NCI-H146 (cell line): ENCODE measurements around the gene CSK.
A peak's percentile ranks its signal among the peaks of the same experiment; 100 is the strongest.
"Not testable (repeated sequence)": the region's sequence is repeated elsewhere in the genome, so short reads cannot be mapped to it uniquely, and the experiment has no call there.

Experiments
- DNase-seq: peaks from one replicate; lab custom pipeline; 2025; lab: John Stamatoyannopoulos, UW

CSK gene

DNA sequence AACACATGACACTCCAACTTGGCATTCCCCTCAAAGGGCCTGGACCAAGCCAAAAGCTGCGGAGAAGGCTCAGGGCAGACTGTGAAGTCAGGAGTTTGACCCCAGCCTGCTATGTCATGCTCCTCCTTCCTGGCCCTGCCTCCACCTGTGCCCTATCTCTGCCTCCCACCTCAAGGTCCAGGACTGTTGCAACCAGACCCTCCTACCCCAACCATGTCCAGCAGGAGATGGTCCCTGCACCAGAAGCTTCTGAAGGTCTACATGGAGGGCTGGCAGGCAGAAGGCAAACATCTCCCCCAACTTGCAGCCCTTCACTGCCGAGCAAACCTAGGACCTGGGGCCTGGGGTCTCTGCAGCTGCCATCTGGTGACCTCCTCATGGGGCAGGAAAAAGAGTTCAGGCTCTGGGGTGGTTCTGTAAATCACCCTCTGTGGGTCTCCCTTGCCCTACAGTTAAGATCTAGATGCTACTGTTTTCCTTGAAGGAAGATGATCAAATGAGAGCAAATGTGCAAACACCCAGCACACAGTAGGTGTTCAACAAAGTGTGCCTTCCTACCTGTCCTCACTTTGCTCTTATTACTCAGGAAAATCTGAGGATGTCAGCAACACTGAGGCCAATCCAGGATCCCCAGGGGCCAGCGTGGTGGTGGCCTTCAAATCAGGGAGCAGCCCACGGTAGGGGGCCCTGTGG lies 11.5 kb upstream of the CSK start:
- DNase-seq, result no peak

DNA sequence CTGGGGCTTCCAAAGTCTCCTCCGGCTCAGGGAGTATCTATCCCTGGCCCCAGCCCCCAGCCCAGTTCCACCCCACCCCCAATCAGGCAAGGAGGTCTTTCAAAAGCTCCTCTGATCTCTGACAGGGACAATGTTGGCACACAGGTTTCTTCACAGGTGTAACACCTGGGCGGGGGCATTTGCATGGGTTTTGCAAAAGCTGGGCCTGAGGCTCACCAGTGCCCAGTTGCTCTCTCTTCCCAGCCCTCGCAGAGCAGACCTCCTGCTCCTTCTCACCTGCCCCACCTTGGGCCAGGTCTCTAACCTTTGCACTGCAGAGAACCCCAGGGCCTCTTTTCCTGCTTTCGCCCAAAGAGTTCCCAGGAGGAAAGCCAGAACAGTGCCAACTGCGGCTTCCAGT lies 8.6 kb upstream of the CSK start:
- no peak for DNase-seq

DNA sequence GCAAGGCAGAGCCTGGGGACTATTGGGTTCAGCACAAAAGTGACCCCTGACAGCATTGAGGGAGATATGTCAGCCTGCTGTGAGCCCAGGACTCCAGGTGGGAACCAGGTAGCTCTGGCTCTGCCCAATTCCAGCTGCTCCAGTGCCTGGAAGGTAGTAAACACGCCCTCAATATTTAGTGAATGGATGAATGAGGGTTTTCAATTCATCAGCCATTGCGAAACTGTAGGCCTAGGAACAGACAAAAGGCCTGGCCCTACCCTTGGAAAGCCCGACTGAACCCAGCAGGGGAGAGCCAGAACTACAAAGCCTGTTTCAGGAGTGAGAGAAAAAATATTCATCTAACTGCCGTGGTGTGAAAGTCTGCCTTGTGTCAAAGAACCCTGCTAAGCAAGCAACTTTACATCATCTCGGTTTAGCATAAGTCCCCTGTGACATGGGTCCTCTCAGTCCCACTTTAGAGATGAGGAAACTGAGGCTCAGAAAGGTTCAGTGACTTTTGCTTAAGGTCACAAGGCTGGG lies 8.1 kb upstream of the CSK start:
- DNase-seq, result peak; percentile 67

DNA sequence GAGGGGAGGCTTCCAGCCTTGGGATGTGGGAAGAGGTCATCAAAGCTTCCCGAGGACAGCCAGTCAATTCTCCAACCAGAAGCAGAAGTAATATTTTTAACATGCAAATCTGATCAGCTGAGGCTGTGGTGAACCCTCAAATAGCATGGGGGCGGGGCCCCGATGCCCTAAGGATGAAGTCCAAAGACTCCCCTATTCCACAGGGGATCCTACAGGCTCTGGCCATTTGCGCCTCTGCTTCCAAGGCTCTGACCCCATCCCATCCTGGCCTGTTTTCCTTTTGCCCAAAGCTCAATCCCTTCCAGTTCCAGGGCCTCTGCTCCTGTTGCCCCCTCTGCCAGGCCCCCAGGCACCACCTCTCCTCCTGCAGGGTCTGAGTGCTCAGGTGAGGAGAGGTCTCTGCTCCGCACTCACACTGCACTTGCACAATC lies 6.7 kb upstream of the CSK start:
- no peak for DNase-seq

DNA sequence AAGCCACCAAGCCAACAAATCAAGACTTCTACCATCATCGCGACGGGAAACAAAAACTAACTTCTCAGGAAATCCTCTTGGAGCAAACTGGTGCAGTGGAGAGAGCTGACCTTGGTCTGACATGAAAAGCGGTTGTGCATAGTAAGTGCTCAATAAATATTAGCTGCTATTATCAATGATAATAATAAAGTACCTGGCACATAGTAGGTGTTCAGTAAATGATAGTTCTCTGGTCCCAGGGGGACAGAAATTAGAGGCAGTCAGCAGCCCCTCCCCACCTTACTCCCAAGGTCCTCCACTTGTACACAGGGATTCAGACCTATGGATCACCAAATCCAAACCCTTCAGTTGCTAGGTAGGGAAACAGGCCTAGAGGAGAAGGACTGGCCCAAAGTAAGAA lies 6.0 kb upstream of the CSK start:
- no peak for DNase-seq

DNA sequence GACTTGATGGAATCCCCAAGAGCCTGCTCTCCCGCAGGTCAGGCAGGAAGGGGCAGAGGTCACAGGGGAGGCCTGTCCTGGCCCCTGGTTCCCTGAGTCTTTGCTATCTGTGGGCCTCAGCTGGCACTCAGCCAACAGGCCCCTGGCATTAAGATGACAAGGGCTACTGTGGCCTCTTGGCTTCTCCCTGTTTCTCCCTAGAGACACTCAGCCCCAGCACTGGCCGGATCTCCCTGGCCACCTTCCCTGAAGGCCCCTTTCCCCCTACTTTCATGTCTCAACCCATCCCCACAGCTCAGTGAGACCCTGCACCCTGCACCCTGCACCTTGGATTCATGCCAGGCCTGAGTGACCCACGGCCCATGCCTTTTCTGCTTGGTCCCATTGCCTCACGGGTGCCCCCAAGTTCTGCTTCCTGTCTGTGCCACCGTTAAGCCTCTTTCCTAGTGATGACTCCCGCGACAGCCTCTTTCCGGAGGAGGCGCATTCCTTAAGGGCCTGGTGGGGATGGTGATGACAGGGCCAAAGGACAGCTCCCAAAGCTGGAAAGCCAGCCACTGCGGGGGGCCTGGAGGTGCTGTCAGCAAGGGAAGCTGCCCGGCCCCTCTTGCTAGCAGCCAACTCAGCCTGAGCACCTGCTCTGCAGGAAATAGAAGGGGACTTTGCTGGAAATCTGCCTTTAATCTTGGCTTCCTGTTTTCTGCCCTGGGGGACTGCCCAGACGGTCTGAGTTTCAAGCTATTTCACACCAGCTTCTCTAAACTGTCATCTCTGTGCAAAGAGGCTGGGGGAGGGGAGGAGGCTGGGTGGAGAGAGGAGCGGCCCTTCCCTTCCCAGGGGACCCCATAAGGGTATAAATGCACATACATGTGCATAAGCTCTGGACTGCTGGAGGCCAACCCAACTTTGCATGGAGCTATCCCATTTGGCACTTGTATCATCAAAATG lies 4.8 kb upstream of the CSK start:
- no peak for DNase-seq

DNA sequence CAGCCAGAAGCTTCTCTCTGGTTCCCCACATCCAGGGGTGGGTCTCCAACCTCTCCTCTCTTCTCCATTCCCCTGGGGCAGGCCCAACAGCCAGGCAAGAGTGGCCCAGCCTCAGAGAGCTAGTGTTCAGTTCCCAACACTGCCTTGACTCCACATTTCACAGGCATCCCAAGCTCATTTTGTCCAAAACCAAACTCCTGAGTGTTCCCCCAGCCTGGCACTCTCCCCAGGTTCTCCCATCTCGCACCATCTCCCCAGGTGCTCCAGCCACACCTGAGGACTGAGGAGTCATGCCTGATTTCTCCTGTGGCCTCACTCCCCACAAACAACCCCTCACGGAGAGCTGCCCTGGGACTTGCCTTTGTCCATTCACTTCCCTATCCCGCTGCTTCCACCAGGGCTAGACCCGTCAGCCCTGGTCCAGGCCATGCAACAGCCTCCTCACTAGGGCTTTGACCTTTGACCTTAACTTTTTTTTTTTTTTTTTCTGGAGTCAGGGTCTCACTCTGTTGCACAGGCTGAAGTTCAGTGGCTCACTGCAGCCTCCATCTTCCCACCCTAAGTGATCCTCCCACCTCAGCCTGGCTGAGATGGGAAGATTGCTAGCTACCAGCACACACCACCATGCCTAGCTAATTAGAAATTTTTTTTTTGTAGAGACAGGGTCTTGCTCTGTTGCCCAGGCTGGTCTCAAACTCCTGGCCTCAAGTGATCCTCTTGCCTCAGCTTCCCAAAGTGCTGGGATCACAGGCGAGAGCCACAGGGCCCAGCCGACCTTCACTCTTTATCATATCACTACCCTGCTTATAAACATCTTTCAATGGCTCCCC lies 3.9 kb upstream of the CSK start:
- DNase-seq, result no peak

DNA sequence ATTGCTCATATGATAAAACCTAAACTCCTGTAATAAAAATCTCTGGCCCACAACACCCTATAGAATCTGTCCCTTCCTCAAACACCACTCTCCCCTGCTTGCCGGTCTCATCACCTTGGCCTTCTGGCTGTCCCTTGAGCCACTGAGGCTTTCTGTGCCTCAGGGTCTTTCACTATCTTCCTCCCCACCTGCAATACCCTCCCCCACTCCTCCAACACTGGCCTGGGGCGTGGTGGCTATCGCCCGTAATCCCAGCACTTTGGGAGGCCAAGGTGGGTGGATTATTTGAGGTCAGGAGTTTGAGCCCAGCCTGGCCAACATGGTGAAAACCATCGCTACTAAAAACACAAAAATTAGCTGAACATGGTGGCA lies 3.3 kb upstream of the CSK start:
- no peak for DNase-seq

DNA sequence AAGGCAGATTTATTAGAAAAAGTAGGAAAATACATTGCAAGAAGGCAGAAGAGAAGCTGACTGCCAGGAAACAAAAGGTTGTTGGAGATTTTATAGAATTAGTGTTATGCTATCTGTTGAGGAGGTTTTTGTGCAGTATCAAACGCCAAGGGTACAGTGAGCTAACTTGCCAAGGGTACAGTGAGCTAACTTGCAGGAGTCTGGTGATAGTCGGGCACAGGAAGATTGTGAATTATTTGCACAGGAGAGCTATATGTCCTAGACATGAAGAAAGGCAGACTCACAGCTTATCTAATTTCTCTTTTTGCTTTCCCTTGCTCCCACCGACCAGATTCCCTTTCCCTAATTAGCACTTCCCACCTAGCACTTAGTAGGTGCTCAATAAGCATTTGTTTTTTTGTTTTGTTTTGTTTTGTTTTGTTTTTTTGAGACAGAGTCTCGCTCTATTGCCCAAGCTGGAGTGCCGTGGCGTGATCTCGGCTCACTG lies 2.7 kb upstream of the CSK start:
- DNase-seq, result no peak

DNA sequence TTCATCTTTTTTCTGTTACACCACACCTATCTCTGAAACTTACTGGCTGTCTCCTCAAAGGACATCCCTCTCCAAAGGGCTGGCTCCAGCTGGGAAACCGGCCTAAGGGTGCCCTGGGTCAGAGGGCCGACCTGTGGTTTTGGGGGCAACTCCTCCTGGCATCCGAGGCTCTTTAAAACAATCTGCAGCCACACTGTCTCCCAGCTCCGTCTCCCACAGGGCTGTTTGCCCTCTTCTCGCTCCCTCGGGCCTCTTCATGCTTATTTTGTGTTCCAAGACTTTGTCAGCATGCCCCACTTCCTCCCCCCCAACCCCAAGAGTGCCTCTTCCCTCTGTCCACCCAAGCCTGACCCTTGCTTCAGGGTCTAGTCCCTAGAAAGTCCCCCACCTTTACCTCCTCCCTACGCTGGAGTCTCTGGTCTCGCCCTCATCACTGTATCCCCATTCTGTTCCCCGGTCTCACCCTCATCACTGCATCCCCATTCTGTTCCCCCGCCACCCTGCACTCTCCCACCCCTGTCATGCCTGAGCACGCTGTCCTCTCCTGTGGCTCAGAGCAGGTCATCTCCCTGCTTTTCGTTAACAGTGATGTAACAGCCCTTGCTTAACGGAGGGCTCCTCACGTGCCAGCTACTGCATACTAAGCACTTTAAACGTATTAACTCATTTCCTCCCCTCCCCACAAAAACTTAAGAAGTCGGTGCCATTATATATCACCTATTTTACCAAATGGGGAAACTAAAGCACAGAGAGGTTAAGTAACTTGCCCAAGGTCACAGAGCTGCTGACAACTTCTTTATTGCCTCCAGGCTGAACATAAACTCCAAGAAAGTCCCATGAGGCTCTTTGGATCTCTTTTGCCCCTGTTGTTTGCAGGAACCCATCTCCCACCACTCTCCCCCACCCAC lies 1.1 kb upstream of the CSK start:
- DNase-seq, result no peak

DNA sequence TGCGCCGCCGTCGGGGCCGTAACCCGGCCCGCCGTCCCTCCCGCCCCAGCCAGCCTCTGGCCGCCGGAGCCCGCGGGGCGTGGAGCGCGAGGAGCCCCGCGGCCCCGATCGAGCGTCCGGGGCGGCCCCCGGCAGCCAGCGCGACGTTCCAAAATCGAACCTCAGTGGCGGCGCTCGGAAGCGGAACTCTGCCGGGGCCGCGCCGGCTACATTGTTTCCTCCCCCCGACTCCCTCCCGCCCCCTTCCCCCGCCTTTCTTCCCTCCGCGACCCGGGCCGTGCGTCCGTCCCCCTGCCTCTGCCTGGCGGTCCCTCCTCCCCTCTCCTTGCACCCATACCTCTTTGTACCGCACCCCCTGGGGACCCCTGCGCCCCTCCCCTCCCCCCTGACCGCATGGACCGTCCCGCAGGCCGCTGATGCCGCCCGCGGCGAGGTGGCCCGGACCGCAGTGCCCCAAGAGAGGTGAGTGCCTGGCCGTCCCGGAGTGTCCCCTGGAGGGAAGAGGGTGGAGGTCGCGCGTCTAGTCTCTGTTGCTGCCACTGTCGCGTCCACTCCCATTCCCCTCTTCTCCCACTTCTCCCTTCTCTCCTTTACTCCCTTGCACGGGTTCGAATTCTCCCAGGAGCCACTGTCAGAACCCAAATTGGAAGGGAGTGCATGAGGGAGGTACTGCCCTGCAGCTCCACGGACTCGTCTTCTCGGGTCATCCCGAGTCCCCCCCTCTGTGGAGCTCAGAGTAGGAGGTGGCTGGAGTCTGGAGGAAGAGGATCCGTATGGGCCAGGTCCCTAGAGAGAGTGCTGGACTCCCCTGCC lies 585 bp downstream of the CSK start:
- peak; percentile 25 for DNase-seq

DNA sequence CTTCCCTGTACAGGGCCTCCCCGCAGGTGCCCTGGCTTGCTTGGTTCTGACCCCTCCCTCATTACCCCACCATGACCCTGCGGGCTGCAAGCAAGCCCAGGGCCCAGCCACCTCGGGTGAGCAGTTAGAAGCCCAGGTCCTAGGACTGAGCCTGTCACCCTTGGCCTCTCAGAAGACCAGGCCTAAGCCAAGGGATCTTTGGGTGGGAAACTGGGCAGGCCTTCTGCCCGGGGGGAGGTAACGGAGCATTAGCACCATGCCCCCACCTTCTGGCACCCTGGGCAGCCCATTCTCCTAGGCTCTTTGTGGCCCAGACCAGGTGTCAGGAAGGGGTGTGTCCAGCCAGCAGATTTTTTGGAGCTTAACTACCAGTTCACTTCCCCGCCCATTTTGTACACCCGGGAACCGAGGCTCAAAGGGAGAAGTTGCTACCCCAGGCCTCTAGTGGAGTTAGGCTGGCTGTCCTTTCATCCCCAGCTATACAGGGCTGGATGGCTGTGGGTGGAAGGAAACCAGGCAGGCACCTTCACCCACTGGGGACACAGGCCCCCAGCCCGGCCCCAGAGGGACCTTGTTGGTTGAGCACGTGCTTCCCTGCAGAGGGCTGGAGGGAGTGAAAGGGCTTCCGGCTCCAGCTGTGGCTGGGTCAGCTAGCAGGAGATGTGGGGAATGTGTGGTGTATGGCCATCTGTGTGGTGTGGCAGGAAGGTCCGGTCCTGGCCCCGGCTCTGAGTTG lies 1.4 kb downstream of the CSK start:
- DNase-seq, result peak; percentile 23

DNA sequence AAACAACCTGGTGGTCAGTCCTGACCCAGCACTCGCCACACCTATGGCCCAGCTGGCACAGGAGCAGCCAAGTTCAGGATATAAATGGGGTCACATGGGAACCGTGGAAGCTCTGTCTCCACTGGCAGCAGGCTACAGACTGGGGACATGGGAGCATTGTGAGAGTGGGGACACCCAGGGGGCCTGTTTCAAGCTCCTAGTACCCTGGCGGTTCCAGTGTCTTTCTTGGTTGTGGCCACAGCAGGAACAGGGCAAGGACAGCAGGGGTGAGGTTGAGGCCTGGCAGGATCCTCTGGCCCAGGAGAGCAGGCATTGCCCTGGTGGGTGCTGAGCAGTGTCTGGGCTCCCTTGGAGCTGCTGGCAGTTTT lies 1.9 kb downstream of the CSK start:
- DNase-seq, result no peak

DNA sequence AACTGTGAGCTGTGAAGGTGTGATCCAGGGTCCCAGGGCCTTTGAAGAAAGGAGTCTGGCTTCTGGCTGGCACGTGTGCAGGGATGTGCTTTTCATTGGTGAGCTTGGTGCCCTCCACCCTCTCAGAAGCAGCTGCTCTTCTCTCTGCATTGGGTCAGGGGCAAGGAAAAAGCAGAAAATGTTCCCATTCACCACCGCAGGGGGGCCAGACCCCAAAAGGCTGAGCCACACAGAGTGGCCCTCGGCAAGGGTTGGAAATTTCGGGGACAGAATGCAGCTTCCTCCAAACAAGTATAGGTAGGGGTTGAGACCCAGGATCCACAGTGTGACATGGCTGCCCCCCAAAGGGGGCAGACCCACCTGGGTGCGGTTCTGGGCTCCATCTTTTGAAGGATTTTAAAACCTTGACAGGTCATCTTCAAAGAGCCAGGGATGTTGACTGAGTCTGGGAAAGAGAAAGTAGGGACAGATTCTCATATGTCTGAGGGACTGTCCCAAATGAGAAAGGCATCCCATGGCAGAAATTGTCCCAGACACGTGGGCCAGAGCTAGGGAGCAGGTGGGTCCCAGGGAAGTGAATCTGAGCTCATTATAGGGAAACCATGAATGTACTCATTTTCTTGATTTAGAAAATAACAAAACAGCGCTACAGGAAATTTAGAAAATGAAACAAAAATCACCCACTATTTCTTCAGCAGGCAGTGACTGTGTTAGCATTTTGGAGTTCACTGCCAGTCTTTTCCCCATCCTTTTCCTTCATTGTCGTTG lies 2.7 kb downstream of the CSK start:
- DNase-seq, result no peak

DNA sequence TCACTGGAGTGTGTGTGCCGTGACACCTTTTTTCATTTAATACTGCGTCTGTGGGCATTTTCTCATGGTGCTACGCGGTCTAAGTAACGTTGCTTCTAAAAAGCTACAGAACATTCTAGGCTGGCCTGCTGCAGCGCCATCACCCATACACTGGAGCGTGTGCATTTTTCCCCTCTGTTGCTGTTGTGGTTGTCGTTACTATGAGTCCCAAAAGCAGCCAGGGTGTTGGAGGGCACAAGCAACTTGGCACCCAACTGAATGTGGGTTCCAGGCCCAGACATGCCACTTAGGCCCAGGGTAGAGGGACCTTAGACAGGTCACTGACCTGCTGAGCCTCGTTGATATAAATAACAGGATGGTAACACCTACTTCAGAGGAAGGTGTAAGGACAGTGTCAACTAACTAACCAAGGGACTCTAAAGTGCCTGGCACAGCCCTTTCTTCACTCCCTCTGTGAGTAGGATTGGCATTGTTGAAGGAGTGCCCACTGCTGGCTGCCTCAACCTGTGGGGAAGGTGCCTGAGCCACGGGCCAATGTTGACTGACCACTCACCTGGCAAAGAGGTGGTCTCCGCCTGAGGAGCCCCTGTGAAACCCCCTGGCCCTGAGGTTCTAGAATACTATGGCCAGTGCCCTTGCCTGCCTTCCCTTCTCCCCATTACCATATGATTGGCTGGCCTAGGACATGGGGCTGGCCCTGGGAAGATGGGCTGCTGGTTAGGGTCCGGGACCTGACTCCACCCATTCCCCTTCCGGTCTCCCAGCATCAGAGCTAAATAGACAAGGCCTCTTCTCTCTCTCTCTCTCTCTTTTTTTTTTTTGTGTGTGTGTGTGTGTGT lies 3.5 kb downstream of the CSK start:
- DNase-seq, result no peak

DNA sequence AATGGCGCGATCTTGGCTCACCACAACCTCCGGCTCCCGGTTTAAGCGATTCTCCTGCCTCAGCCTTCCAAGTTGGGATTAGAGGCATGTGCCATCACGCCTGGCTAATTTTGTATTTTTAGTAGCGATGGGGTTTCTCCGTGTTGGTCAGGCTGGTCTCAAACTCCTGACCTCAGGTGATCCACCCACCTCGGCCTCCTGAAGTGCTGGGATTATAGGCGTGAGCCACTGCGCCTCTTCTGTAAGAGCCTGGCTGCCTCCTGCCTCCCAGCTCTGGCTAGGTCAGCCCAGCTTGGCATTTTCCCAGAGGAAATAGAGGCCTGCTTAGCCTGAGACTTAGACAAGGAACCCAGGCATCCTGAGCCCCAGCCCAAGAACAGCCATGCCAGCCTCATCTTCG lies 4.2 kb downstream of the CSK start:
- not testable (repeated sequence) for DNase-seq

DNA sequence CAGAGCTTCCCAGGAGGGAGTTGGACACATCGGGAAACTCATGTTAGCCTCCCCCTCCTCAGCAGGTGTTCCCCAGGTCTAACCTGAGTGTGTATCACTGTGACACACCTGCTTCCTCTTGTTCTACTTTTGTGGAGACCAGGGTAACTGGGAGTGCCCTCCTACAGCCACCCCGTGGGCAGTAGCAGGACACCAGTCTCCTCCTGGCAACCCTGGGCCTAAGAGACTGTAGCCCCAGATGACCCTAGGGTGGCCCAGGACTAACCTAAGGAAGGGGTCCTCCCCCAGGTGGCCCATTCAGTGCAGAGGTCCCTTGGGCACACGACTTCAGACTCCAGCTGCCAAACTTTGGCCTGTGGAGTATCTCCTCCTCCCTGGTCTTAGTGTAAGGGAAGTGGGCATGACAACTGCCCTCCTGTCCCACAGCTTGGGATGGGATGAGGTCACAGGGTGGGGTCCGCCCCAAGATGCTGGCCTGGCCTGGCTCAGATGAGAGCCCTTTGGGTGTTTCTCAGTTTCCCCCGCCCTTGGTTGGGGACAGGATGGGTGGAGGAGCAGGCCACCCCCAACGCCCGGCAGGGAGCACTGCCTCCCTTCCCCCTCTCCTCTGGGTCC lies 4.8 kb downstream of the CSK start:
- DNase-seq, result no peak
